IMR-90 (cell line): ENCODE measurements around the gene SNRNP25. TPM values are rescaled to one million over a fixed set of nuclear protein-coding genes. Genes with fewer than 3 reads are reported as not detected.

Source experiments
- ATAC-seq: fragments of 200-7000 bp; cut with Tn5 transposase; 2 replicates; pipeline ENCODE4 v1.9.1; 2020; ENCODE audit warnings: low read depth, mild to moderate bottlenecking, moderate library complexity
- BruUV-seq: library from RNA; stranded (reverse); fragments of 400-500 nt; replicated peaks from 2 replicates; lab custom pipeline; 2021; lab: Mats Ljungman, UMichigan
- CTCF ChIA-PET: fragments of 300-600 bp; formaldehyde crosslinking; extraction: SDS; loops from one replicate; lab custom pipeline; 2021; ENCODE audit warnings: antibody characterized with exemption; lab: Yijun Ruan, JAX
- POLR2A ChIA-PET: fragments of 300-600 bp; sonication (Branson Sonifier 250); formaldehyde crosslinking; loops from one replicate; lab custom pipeline; 2022; ENCODE audit warnings: antibody characterized with exemption; ENCODE audit not compliant: unreplicated experiment; lab: Charles Lee
- DNase-seq: peaks from one replicate; pipeline ENCODE4 v3.0.0; 2013
- H2AFZ ChIP-seq: replicated peaks from 2 replicates; pipeline ENCODE3; 2013; ENCODE audit warnings: low read length, mild to moderate bottlenecking; ENCODE audit not compliant: poor library complexity
- H2AK5ac ChIP-seq: 2 replicates; pipeline ENCODE4 v1.6.1; 2013; ENCODE audit warnings: low read depth, low read length, inconsistent platforms
- H2AK9ac ChIP-seq: replicated peaks from 2 replicates; pipeline ENCODE3; 2013; ENCODE audit warnings: mild to moderate bottlenecking, low read depth, low read length, moderate library complexity; ENCODE audit not compliant: poor library complexity
- H2BK120ac ChIP-seq: 2 replicates; pipeline ENCODE4 v1.6.1; 2013; ENCODE audit warnings: low read depth, low read length, inconsistent platforms
- H2BK15ac ChIP-seq: 3 replicates; pipeline ENCODE4 v1.6.1; 2013; ENCODE audit warnings: low read depth, low read length, inconsistent platforms
- H2BK20ac ChIP-seq: 2 replicates; pipeline ENCODE4 v1.6.1; 2013; ENCODE audit warnings: low read depth, mild to moderate bottlenecking, inconsistent platforms, low read length, moderate library complexity
- H2BK5ac ChIP-seq: 2 replicates; pipeline ENCODE4 v1.6.1; 2013; ENCODE audit warnings: mild to moderate bottlenecking, low read depth, low read length, inconsistent platforms; ENCODE audit not compliant: poor library complexity, severe bottlenecking
- H3K14ac ChIP-seq: replicated peaks from 2 replicates; pipeline ENCODE4 v1.6.1; 2013; ENCODE audit warnings: low read depth, low read length, inconsistent platforms
- H3K18ac ChIP-seq: 2 replicates; pipeline ENCODE4 v1.6.1; 2013; ENCODE audit warnings: low read depth, low read length, control low read depth
- H3K23ac ChIP-seq: 2 replicates; pipeline ENCODE4 v1.6.1; 2013; ENCODE audit warnings: low read depth, low read length, inconsistent platforms
- H3K27ac ChIP-seq: 2 replicates; pipeline ENCODE4 v1.5.1; 2013; ENCODE audit warnings: mild to moderate bottlenecking, control low read depth, low read length; ENCODE audit not compliant: insufficient read depth
- H3K27me3 ChIP-seq: 2 replicates; pipeline ENCODE4 v1.6.1; 2013; ENCODE audit warnings: low read length; ENCODE audit not compliant: control insufficient read depth, insufficient read depth
- H3K36me3 ChIP-seq: 2 replicates; pipeline ENCODE4 v1.6.1; 2013; ENCODE audit warnings: low read length, mixed read lengths; ENCODE audit not compliant: control insufficient read depth, insufficient read depth
- H3K4ac ChIP-seq: 2 replicates; pipeline ENCODE4 v1.6.1; 2013; ENCODE audit warnings: low read depth, low read length, inconsistent platforms
- H3K4me1 ChIP-seq: 2 replicates; pipeline ENCODE4 v1.6.1; 2013; ENCODE audit warnings: low read length, mixed read lengths; ENCODE audit not compliant: control insufficient read depth, insufficient read depth
- H3K4me2 ChIP-seq: 2 replicates; pipeline ENCODE4 v1.6.1; 2013; ENCODE audit warnings: low read depth, mild to moderate bottlenecking, control low read depth, low read length, moderate library complexity
- H3K4me3 ChIP-seq: 2 replicates; pipeline ENCODE4 v1.5.1; 2013; ENCODE audit warnings: low read depth, mild to moderate bottlenecking, control low read depth, low read length, moderate library complexity; ENCODE audit not compliant: insufficient read depth
- H3K56ac ChIP-seq: 2 replicates; pipeline ENCODE4 v1.6.1; 2013; ENCODE audit warnings: low read length, inconsistent platforms; ENCODE audit not compliant: insufficient read depth; ENCODE audit errors: extremely low read depth
- H3K79me1 ChIP-seq, 2 experiments: 2 replicates each; pipeline ENCODE4 v1.6.1; 2013; ENCODE audit warnings: low read length in 2 of 2, inconsistent platforms in 1 of 2, low read depth in 1 of 2
- H3K9ac ChIP-seq: 2 replicates; pipeline ENCODE4 v1.6.1; 2013; ENCODE audit warnings: low read depth, low read length, control low read depth
- H3K9me1 ChIP-seq: 2 replicates; pipeline ENCODE4 v1.6.1; 2013; ENCODE audit warnings: low read length, inconsistent platforms; ENCODE audit not compliant: insufficient read depth
- H3K9me3 ChIP-seq: 2 replicates; pipeline ENCODE4 v1.6.1; 2013; ENCODE audit warnings: low read length; ENCODE audit not compliant: control insufficient read depth, insufficient read depth
- H4K20me1 ChIP-seq: 2 replicates; pipeline ENCODE4 v1.6.1; 2013; ENCODE audit warnings: low read length, inconsistent platforms; ENCODE audit not compliant: insufficient read depth
- H4K5ac ChIP-seq: 2 replicates; pipeline ENCODE4 v1.6.1; 2013; ENCODE audit warnings: mild to moderate bottlenecking, low read depth, low read length, control low read depth
- H4K8ac ChIP-seq, 2 experiments: 2 replicates each; pipeline ENCODE4 v1.6.1; 2013; ENCODE audit warnings: low read depth in 2 of 2, low read length in 2 of 2, control low read depth in 1 of 2, inconsistent platforms in 1 of 2
- H4K91ac ChIP-seq: 2 replicates; pipeline ENCODE4 v1.6.1; 2013; ENCODE audit warnings: low read depth, low read length, inconsistent platforms; ENCODE audit not compliant: insufficient read depth
- BHLHE40 ChIP-seq: fragments of 150-350 bp; IDR thresholded peaks from 2 replicates; pipeline ENCODE4 v1.6.1; 2016; ENCODE audit warnings: mild to moderate bottlenecking, low read depth, low read length
- CHD1 ChIP-seq: IDR thresholded peaks from 2 replicates; pipeline ENCODE4 v1.6.1; 2012; ENCODE audit warnings: low read depth, low read length, improper control_type of control experiment
- FOS ChIP-seq: fragments of 150-350 bp; IDR thresholded peaks from 2 replicates; pipeline ENCODE4 v1.6.1; 2016; ENCODE audit warnings: low read depth, low read length
- MAFK ChIP-seq: IDR thresholded peaks from 2 replicates; pipeline ENCODE4 v1.6.1; 2012; ENCODE audit warnings: low read depth, low read length, improper control_type of control experiment
- MAZ ChIP-seq: IDR thresholded peaks from 2 replicates; pipeline ENCODE4 v1.6.1; 2012; ENCODE audit warnings: low read depth, mild to moderate bottlenecking, low read length, improper control_type of control experiment, moderate library complexity, borderline replicate concordance
- MXI1 ChIP-seq: IDR thresholded peaks from 2 replicates; pipeline ENCODE4 v1.6.1; 2012; ENCODE audit warnings: low read depth, mild to moderate bottlenecking, low read length, moderate library complexity, borderline replicate concordance
- POLR2A ChIP-seq: IDR thresholded peaks from 2 replicates; pipeline ENCODE4 v1.6.1; 2012; ENCODE audit warnings: mild to moderate bottlenecking, low read depth, low read length
- RAD21 ChIP-seq: IDR thresholded peaks from 2 replicates; pipeline ENCODE4 v1.6.1; 2012; ENCODE audit warnings: low read length, improper control_type of control experiment
- RCOR1 ChIP-seq: IDR thresholded peaks from 2 replicates; pipeline ENCODE4 v1.6.1; 2012; ENCODE audit warnings: mild to moderate bottlenecking, low read length, improper control_type of control experiment; ENCODE audit not compliant: insufficient replicate concordance
- RFX5 ChIP-seq: IDR thresholded peaks from 2 replicates; pipeline ENCODE4 v1.8.0; 2012; ENCODE audit warnings: low read depth, mild to moderate bottlenecking, low read length, moderate library complexity
- SMC3 ChIP-seq: fragments of 150-350 bp; IDR thresholded peaks from 2 replicates; pipeline ENCODE4 v1.6.1; 2016; ENCODE audit warnings: low read depth, mild to moderate bottlenecking, antibody characterized with exemption, low read length, moderate library complexity
- WGBS, 2 experiments: methylation state at CpG; one replicate each; pipeline versions ENCODE4 v1.1.5 to v1.1.7; 2013; ENCODE audit warnings: missing lambda C conversion rate in 2 of 2; ENCODE audit not compliant: insufficient read length in 1 of 2; ENCODE audit errors: extremely low coverage in 2 of 2; 5-methylcytosine and 5-hydroxymethylcytosine counted together
- dilution Hi-C: fragments of 300-500 bp; cut with HindIII; formaldehyde crosslinking; loops from one replicate; pipeline ENCODE4 v1.14.3; 2018; ENCODE audit warnings: low sequenced_read_pairs; ENCODE audit not compliant: unreplicated experiment
- in situ Hi-C: fragments of 300-500 bp; cut with MboI; formaldehyde crosslinking; loops from 3 replicates; pipeline ENCODE4 v1.14.3; 2019; ENCODE audit warnings: low sequenced_read_pairs, inconsistent platforms, mixed read lengths
- intact Hi-C: fragments of 100-400 bp; cut with micrococcal nuclease; formaldehyde crosslinking; loops from 2 replicates; pipeline ENCODE4 v1.10.0; 2022
- polyA plus RNA-seq, 3 experiments: library from polyadenylated mRNA; depleted of rRNA; stranded (reverse); fragments of >200 nt; gene quantifications; 2 replicates each; pipeline ENCODE4 v1.2.3, GENCODE V29; 2012; ENCODE audit warnings: low replicate concordance in 1 of 3
- total RNA-seq: library from RNA; depleted of rRNA; stranded (reverse); fragments of >200 nt; gene quantifications from 2 replicates; pipeline ENCODE4 v1.2.3, GENCODE V29; 2012
- TF ChIP-seq, protein P1 (sequence below): fragments of 150-350 bp; IDR thresholded peaks from 2 replicates; pipeline ENCODE4 v1.6.1; 2016; ENCODE audit warnings: low read depth, mild to moderate bottlenecking, low read length, moderate library complexity, borderline replicate concordance
- TF ChIP-seq, protein P2 (sequence below): conservative IDR thresholded peaks from 2 replicates; pipeline ENCODE4 v1.5.1; 2012; ENCODE audit warnings: mild to moderate bottlenecking, low read depth, low read length, improper control_type of control experiment
- TF ChIP-seq, protein P3 (sequence below): fragments of 150-350 bp; IDR thresholded peaks from 2 replicates; pipeline ENCODE4 v1.6.1; 2017; ENCODE audit warnings: mild to moderate bottlenecking, antibody characterized with exemption, low read length, low read depth

Gene SNRNP25
- total and polyA plus RNA-seq, 2 of the 4 experiments (the other 2 are of a cell fraction), result 67.2 to 88.0 TPM

GRCh38 chr16:60929-61878 lies 7.6 kb downstream of the SNRNP25 start:
- H3K27me3 ChIP-seq, result no peaks in the 10 kb centered on the region
- CTCF ChIA-PET, result no interaction called here
- H3K9me3 ChIP-seq, result no peaks in the 10 kb centered on the region
- H3K14ac ChIP-seq, result no peak overlapping the region
- peaks cover 4% of the 10 kb centered on the region; the same call in 1 of the 2 replicates for H3K4me1 ChIP-seq
- intact Hi-C loops, result no loop called here
- no peak overlapping the region for H2AK9ac ChIP-seq
- no peak overlapping the region for H4K8ac ChIP-seq
- H2BK120ac ChIP-seq, result no peak overlapping the region
- H3K9me1 ChIP-seq, result no peaks in the 10 kb centered on the region
- H3K23ac ChIP-seq, result no peak overlapping the region
- 82% methylated on average over 58 of the region's 89 CpGs; no CpG with 5 or more reads in 1 of the 2 experiments for WGBS, 2 experiments
- H3K9ac ChIP-seq, result no peak overlapping the region
- H3K27ac ChIP-seq, result no peak overlapping the region
- H4K20me1 ChIP-seq, result peaks cover 62% of the 10 kb centered on the region
- no peak overlapping the region for H2AK5ac ChIP-seq
- no peak overlapping the region for H2AFZ ChIP-seq
- DNase-seq (no peak), ATAC-seq (no peak)
- H3K56ac ChIP-seq, result no peak overlapping the region
- no peak overlapping the region for H3K4me2 ChIP-seq
- H4K5ac ChIP-seq, result no peak overlapping the region
- no peak overlapping the region for H3K4me3 ChIP-seq
- no peak overlapping the region for H3K4ac ChIP-seq
- no peak overlapping the region for H4K91ac ChIP-seq
- peaks cover 84% of the 10 kb centered on the region for H3K36me3 ChIP-seq
- POLR2A ChIA-PET, result no interaction called here
- no TSS peak for BruUV-seq
- in situ Hi-C loops, result no loop called here
- H3K79me1 ChIP-seq, result peaks cover 14 to 59% of the 10 kb centered on the region in 2 experiments; a peak in 3 of 4 replicates
- H2BK15ac ChIP-seq, result no peak overlapping the region
- H2BK20ac ChIP-seq, result no peak overlapping the region
- dilution Hi-C loops, result no loop called here
- no peak overlapping the region for H3K18ac ChIP-seq
- no peak overlapping the region for H2BK5ac ChIP-seq
- TF ChIP-seq MAFK (no peak), CHD1 (no peak), MXI1 (no peak), RCOR1 (no peak), POLR2A (no peak), RFX5 (no peak), MAZ (no peak), FOS (no peak), SMC3 (no peak), BHLHE40 (no peak), RAD21 (no peak)
- TF ChIP-seq, protein P1, sequence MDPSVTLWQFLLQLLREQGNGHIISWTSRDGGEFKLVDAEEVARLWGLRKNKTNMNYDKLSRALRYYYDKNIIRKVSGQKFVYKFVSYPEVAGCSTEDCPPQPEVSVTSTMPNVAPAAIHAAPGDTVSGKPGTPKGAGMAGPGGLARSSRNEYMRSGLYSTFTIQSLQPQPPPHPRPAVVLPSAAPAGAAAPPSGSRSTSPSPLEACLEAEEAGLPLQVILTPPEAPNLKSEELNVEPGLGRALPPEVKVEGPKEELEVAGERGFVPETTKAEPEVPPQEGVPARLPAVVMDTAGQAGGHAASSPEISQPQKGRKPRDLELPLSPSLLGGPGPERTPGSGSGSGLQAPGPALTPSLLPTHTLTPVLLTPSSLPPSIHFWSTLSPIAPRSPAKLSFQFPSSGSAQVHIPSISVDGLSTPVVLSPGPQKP, result no peak
- TF ChIP-seq, protein P2, sequence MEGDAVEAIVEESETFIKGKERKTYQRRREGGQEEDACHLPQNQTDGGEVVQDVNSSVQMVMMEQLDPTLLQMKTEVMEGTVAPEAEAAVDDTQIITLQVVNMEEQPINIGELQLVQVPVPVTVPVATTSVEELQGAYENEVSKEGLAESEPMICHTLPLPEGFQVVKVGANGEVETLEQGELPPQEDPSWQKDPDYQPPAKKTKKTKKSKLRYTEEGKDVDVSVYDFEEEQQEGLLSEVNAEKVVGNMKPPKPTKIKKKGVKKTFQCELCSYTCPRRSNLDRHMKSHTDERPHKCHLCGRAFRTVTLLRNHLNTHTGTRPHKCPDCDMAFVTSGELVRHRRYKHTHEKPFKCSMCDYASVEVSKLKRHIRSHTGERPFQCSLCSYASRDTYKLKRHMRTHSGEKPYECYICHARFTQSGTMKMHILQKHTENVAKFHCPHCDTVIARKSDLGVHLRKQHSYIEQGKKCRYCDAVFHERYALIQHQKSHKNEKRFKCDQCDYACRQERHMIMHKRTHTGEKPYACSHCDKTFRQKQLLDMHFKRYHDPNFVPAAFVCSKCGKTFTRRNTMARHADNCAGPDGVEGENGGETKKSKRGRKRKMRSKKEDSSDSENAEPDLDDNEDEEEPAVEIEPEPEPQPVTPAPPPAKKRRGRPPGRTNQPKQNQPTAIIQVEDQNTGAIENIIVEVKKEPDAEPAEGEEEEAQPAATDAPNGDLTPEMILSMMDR, result no peak
- TF ChIP-seq, protein P3, sequence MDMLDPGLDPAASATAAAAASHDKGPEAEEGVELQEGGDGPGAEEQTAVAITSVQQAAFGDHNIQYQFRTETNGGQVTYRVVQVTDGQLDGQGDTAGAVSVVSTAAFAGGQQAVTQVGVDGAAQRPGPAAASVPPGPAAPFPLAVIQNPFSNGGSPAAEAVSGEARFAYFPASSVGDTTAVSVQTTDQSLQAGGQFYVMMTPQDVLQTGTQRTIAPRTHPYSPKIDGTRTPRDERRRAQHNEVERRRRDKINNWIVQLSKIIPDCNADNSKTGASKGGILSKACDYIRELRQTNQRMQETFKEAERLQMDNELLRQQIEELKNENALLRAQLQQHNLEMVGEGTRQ, result no peak
